ENCODE results near the gene TSEN15.

Gene TSEN15

GRCh38 chr1:184021728-184022127 lies 29.8 kb upstream of the TSEN15 start:
- DNase-seq (ENCODE audit: low read depth), result peak; percentile 75
- no peak overlapping the region for H3K4me3 ChIP-seq (ENCODE audit: low read length)
- no peak for TF ChIP-seq CTCF (IDR thresholded peaks at IDR 0.05; ENCODE audit: insufficient read depth, low read depth, low read length, missing control alignments)

DNA sequence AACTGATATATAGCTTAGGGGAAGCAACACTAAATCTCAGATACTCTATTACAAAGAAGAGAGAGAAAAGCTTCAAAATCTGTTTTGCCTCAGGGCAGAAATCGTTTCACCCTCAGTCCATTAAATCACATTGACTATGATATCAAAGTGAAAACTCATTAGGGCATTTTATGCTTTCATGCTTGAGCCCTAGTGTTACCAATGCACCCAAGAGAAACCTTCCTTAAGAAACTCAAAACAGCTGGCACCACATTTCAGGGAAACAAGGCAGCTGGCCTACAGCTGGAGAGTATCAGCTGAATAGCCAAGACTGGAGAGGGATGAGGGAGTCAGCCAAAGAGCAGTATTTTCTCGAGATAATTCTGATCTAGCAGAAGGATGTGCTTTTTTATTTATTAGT lies 28.9 kb upstream of the TSEN15 start:
- TF ChIP-seq CTCF (IDR thresholded peaks at IDR 0.05; ENCODE audit: insufficient read depth, low read depth, low read length, missing control alignments), result no peak
- DNase-seq (ENCODE audit: low read depth), result no peak
- H3K4me3 ChIP-seq (ENCODE audit: low read length), result no peak overlapping the region

DNA sequence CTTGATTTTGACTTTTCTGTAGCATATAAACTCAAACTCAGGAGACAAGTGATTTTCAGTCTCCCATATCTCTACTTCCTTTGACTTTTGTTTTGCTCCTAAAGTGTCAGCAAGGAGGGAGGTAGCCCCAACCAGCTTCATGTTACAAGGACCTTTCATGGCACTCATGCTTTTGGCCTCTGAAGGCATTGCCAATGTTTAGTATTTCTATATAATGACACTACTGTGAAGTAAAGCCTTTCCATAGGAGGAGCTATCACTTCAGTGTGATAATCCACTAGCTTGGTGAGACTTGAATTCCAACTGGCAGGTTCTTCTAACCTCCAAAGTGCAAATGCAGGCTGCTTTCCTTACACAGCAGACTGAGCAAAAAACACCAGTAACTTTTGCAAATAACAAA lies 28.4 kb upstream of the TSEN15 start:
- no peak for TF ChIP-seq CTCF (IDR thresholded peaks at IDR 0.05; ENCODE audit: insufficient read depth, low read depth, low read length, missing control alignments)
- no peak for DNase-seq (ENCODE audit: low read depth)
- H3K4me3 ChIP-seq (ENCODE audit: low read length), result no peak overlapping the region

- TF ChIP-seq CTCF (IDR thresholded peaks at IDR 0.05; ENCODE audit: insufficient read depth, low read depth, low read length, missing control alignments), result no peak
- H3K4me3 ChIP-seq (ENCODE audit: low read length), result no peak overlapping the region
- no peak for DNase-seq (ENCODE audit: low read depth)
Measured at GRCh38 chr1:184025242-184025675, 26.3 kb upstream of the TSEN15 start.

GRCh38 chr1:184027826-184028695 lies 23.5 kb upstream of the TSEN15 start:
- H3K4me3 ChIP-seq (ENCODE audit: low read length), result no peak overlapping the region
- DNase-seq (ENCODE audit: low read depth), result no peak
- TF ChIP-seq CTCF (IDR thresholded peaks at IDR 0.05; ENCODE audit: insufficient read depth, low read depth, low read length, missing control alignments), result no peak

GRCh38 chr1:184028854-184029623 lies 22.5 kb upstream of the TSEN15 start:
- TF ChIP-seq CTCF (IDR thresholded peaks at IDR 0.05; ENCODE audit: insufficient read depth, low read depth, low read length, missing control alignments), result no peak
- no peak overlapping the region for H3K4me3 ChIP-seq (ENCODE audit: low read length)
- DNase-seq (ENCODE audit: low read depth), result no peak
